Measurements from ENCODE around the gene XXYLT1. TPM values are rescaled to one million over a fixed set of nuclear protein-coding genes. Genes with fewer than 3 reads are reported as not detected.

Gene XXYLT1
- total RNA-seq, 4 donors from 2014 or later: 5.4 to 18.2 (median 6.9) TPM

GRCh38 chr3:195175076-195175475 is 95.9 kb downstream of the XXYLT1 start:
- H3K27me3 ChIP-seq: no peaks in the 10 kb centered on the region
- no peak overlapping the region for H3K27ac ChIP-seq
- no peak overlapping the region for H3K4me3 ChIP-seq
- H3K4me1 ChIP-seq: peaks cover 0 to 12% (median 0%) of the 10 kb centered on the region in 4 donors
- TF ChIP-seq POLR2A (IDR thresholded peaks at IDR 0.05): no peak
- TF ChIP-seq, protein P1, sequence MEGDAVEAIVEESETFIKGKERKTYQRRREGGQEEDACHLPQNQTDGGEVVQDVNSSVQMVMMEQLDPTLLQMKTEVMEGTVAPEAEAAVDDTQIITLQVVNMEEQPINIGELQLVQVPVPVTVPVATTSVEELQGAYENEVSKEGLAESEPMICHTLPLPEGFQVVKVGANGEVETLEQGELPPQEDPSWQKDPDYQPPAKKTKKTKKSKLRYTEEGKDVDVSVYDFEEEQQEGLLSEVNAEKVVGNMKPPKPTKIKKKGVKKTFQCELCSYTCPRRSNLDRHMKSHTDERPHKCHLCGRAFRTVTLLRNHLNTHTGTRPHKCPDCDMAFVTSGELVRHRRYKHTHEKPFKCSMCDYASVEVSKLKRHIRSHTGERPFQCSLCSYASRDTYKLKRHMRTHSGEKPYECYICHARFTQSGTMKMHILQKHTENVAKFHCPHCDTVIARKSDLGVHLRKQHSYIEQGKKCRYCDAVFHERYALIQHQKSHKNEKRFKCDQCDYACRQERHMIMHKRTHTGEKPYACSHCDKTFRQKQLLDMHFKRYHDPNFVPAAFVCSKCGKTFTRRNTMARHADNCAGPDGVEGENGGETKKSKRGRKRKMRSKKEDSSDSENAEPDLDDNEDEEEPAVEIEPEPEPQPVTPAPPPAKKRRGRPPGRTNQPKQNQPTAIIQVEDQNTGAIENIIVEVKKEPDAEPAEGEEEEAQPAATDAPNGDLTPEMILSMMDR (IDR thresholded peaks at IDR 0.05): no peak
- H3K9me3 ChIP-seq: no peaks in the 10 kb centered on the region
- no peaks in the 10 kb centered on the region for H3K36me3 ChIP-seq
- no peak for DNase-seq

- H3K27me3 ChIP-seq: no peaks in the 10 kb centered on the region
- H3K27ac ChIP-seq: no peak overlapping the region
- no peaks in the 10 kb centered on the region for H3K9me3 ChIP-seq
- H3K4me1 ChIP-seq: no peaks in the 10 kb centered on the region
- no peak for DNase-seq
- TF ChIP-seq POLR2A (IDR thresholded peaks at IDR 0.05): no peak
- TF ChIP-seq, protein P1 (IDR thresholded peaks at IDR 0.05): no peak
- no peak overlapping the region for H3K4me3 ChIP-seq
- H3K36me3 ChIP-seq: no peaks in the 10 kb centered on the region
Measured at GRCh38 chr3:195173657-195174056, 97.3 kb downstream of the XXYLT1 start.

- Histone ChIP-seq H3K27me3 (no peaks in the 10 kb centered on the region), H3K27ac (no peak overlapping the region), H3K4me1 (no peaks in the 10 kb centered on the region), H3K9me3 (no peaks in the 10 kb centered on the region), H3K4me3 (no peak overlapping the region), H3K36me3 (no peaks in the 10 kb centered on the region)
- TF ChIP-seq, protein P1 (IDR thresholded peaks at IDR 0.05): no peak
- TF ChIP-seq POLR2A (IDR thresholded peaks at IDR 0.05): no peak
- DNase-seq: no peak
Measured at GRCh38 chr3:195172896-195173295, 98.1 kb downstream of the XXYLT1 start.

DNA sequence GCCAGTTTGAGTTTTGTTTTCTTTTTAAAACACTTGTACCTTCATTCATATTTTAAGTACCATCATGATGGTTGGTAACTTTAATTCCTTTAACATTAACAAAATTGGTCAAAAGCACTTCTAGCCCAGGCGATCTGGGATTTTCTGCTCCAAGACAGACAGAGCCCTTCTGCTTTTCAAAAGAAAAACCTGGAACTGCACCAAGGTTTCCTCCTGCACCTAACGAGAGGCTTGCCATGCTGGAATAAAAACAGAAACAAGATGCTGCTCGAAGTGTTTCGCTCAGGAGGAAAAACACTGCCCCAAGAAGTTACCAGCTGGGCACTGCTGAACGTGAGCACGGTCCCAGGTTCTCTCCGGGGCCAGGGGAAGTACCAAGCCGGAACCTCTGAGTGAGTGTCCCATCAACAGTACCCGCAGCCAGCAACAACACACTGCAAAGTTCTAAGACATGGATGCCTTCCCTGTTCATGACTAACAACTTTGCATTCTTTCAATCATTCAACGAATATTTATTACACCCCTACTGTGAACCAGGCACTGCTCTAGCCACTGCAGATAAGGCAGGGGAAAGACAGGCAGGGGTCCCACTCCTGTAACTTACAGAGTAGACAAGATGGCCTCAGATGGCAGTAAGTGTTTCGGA is 98.8 kb downstream of the XXYLT1 start:
- H3K9me3 ChIP-seq: no peaks in the 10 kb centered on the region
- H3K4me3 ChIP-seq: no peak overlapping the region
- H3K36me3 ChIP-seq: no peaks in the 10 kb centered on the region
- H3K27ac ChIP-seq: no peak overlapping the region
- DNase-seq: no peak
- no peaks in the 10 kb centered on the region for H3K27me3 ChIP-seq
- H3K4me1 ChIP-seq: no peaks in the 10 kb centered on the region
- no peak for TF ChIP-seq POLR2A (IDR thresholded peaks at IDR 0.05)
- TF ChIP-seq, protein P1 (IDR thresholded peaks at IDR 0.05): no peak

- no peaks in the 10 kb centered on the region for H3K9me3 ChIP-seq
- no peaks in the 10 kb centered on the region for H3K27me3 ChIP-seq
- no peaks in the 10 kb centered on the region for H3K4me1 ChIP-seq
- TF ChIP-seq POLR2A (IDR thresholded peaks at IDR 0.05): no peak
- TF ChIP-seq, protein P1 (IDR thresholded peaks at IDR 0.05): no peak
- DNase-seq: no peak
- H3K27ac ChIP-seq: no peak overlapping the region
- no peaks in the 10 kb centered on the region for H3K36me3 ChIP-seq
- H3K4me3 ChIP-seq: no peak overlapping the region
Measured at GRCh38 chr3:195171093-195171873, 99.7 kb downstream of the XXYLT1 start.
